Coronary artery (tissue), 2 donors: ENCODE measurements around the gene DRAM1.
"Not testable (repeated sequence)": the region's sequence is repeated elsewhere in the genome, so short reads cannot be mapped to it uniquely, and the experiment has no call there.

Experiments
- DNase-seq: peaks from one replicate; pipeline ENCODE4 v3.0.0-alpha.2; 2017; ENCODE audit warnings: low spot score
- H3K27ac ChIP-seq, 2 donors: fragments of 200-600 bp; sonication (generic); one replicate each; pipeline ENCODE4 v1.5.1; 2016 to 2019
- H3K4me3 ChIP-seq: fragments of 200-600 bp; sonication (generic); 2 replicates; pipeline ENCODE4 v1.5.1; 2016; ENCODE audit warnings: mild to moderate bottlenecking, moderate library complexity
- TF ChIP-seq, protein P1 (sequence below): fragments of 200-600 bp; sonication (generic); IDR thresholded peaks from one replicate; pipeline ENCODE4 v1.5.1; 2019; ENCODE audit warnings: antibody characterized with exemption

The DRAM1 gene

DNA sequence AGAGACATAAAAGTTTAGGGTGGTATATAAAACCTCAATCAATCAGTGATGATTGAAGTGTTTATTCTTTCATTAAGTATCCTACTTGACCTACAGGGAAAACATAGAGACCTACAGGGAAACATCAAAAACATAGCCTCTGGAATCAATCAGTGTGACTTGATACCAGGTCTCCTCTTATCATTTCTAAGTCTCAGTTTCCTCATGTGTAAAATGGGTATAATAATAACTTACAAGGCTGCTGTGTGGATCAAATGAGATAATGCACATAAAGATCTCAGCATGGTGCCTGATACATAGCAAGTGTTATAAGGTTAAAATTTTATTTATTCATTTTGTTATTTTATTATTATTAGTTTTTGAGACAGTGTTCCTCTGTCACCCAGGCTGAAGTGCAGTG, 24.4 kb upstream of the DRAM1 start:
- Histone ChIP-seq H3K27ac (no peak overlapping the region), H3K4me3 (no peak overlapping the region)
- DNase-seq, result no peak
- TF ChIP-seq, protein P1, sequence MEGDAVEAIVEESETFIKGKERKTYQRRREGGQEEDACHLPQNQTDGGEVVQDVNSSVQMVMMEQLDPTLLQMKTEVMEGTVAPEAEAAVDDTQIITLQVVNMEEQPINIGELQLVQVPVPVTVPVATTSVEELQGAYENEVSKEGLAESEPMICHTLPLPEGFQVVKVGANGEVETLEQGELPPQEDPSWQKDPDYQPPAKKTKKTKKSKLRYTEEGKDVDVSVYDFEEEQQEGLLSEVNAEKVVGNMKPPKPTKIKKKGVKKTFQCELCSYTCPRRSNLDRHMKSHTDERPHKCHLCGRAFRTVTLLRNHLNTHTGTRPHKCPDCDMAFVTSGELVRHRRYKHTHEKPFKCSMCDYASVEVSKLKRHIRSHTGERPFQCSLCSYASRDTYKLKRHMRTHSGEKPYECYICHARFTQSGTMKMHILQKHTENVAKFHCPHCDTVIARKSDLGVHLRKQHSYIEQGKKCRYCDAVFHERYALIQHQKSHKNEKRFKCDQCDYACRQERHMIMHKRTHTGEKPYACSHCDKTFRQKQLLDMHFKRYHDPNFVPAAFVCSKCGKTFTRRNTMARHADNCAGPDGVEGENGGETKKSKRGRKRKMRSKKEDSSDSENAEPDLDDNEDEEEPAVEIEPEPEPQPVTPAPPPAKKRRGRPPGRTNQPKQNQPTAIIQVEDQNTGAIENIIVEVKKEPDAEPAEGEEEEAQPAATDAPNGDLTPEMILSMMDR, result no peak

DNA sequence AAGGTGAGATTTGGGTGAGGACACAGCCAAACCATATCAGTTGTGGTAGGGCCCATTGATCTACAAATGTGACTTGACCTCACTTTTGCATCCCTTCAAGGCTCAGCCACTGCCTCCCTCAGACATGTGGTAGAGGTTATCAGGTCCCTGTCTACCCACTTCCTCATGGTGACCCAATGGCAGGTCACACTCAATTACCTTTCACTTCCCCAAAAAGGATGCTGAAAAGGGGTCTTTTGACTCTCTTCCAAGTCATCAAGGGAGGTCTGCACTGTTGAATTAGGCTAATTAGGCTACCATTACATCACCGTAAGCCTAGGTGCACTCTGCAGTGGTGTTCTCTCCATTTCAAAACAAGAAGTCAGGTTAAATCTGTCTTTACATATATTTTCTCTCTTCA, 22.6 kb upstream of the DRAM1 start:
- no peak overlapping the region for H3K27ac ChIP-seq
- no peak for DNase-seq
- TF ChIP-seq, protein P1, result no peak
- no peak overlapping the region for H3K4me3 ChIP-seq

DNA sequence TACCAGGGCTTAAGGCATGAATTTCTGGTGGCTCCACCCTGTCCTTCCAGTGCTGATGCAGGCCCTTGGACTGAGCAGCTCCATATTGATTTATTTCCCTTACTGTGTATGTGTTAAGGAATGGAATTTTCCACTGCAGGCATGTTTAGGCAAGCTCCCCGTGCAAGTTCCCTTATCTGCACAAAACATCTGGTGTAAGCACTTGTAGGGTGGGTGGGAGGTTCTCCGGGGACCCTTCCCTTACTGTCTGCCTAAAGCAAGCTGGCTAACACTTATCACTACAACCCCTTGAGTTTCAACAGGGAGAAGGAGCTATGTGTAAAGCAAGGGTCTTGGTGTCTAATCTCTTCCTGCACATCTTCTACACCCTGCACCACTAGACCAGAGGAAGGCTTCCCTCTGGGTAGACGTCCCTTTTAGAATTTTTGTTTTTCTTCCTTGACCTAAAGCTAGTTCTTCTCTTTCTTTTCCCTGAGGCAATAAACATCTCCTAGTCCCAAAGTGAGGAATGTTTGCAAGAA, 22.0 kb upstream of the DRAM1 start:
- no peak for DNase-seq
- H3K27ac ChIP-seq, result no peak overlapping the region
- H3K4me3 ChIP-seq, result no peak overlapping the region
- TF ChIP-seq, protein P1, result no peak

DNA sequence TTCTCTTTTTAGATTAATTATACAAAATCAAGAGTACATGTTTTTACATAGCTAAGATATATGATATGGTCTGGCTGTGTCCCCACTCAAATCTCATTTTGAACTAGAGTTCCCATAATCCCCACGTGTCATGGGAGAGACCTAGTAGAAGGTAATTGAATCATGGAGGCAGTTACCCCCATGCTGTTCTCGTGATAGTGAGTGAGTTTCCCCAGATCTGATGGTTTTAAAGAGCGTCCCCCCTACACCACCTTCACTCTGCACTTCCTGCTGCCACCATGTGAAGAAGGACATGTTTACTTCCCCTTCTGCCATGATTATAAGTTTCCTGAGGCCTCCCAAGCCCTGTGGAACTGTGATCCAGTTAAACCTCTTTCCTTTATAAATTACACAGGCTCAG, 21.4 kb upstream of the DRAM1 start:
- TF ChIP-seq, protein P1, result no peak
- no peak overlapping the region for H3K4me3 ChIP-seq
- no peak for DNase-seq
- H3K27ac ChIP-seq, result no peak overlapping the region

DNA sequence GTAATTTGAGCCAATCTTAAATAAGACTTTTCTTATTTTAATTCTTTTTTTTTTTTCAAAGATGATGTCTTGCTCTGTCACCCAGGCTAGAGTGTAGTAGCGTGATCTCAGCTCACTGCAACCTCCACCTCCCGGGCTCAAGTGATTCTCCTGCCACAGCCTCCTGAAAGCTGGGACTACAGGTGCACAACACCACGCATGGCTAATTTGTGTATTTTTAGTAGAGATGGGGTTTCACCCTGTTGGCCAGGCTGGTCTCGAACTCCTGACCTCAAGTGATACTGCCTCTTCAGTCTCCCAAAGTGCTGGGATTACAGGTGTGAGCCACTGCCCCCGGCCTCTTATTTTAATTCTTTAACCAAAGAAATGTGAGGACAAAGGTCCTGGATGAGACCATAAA, 20.8 kb upstream of the DRAM1 start:
- DNase-seq, H3K4me3 ChIP-seq, H3K27ac ChIP-seq: not testable (repeated sequence)

DNA sequence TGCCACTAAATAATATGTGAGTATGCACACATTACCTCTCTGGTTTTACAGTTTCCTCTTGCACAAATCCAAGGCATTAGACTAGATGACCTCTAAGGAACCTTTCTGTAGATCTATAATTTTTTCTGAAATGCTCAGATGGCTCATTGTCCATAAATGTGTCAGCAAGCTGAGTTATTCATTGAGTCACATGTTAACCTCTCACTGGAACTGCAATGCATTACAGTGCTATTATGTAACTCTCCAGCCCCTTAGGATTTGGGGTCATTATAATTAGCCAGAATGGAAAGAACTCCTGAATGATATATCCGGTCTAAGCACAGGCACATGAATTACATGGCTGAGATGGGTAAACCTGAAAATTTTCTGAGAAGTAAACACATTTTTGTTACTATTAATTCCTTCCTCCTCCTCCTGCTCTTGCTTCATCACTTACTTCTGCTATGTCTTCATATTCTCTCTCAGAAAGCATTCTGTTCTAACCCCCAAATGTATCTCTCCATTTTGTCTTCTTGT, 20.3 kb upstream of the DRAM1 start:
- TF ChIP-seq, protein P1, result no peak
- no peak for DNase-seq

DNA sequence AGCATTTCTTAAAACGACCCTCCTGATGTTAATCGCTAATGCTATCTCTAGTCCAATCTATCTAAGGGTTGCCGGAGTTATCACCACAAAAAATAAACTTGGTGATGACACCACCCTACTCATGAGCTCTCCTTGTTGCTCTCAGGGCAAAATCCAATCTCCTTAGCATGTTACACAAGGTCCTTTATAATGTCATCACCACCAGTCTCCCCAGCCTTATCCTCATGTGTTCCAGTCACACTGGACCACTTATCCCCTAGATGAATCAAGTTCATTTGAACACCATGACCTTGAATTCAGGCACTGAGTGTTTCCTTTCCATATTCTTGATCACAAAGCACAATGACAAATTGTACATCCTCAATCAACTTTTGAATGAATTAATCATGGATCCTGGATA, 19.0 kb upstream of the DRAM1 start:
- TF ChIP-seq, protein P1, result no peak
- H3K27ac ChIP-seq, result no peak overlapping the region
- DNase-seq, result no peak
- H3K4me3 ChIP-seq, result no peak overlapping the region

More for the DNA sequence above, 20.3 kb upstream of the DRAM1 start:
- Histone ChIP-seq H3K4me3 (no peak overlapping the region), H3K27ac (peak overlapping the region in 1 of 2 donors; percentile 15)
